A673 (cell line): ENCODE measurements around the gene COX5A. TPM values are rescaled to one million over a fixed set of nuclear protein-coding genes. Genes with fewer than 3 reads are reported as not detected.

ENCODE experiments used
- BruUV-seq: library from RNA; stranded (reverse); fragments of 400-500 nt; replicated peaks from 2 replicates; lab custom pipeline; 2021; lab: Mats Ljungman, UMichigan
- CTCF ChIA-PET: fragments of 300-600 bp; sonication (Branson Sonifier 250); formaldehyde crosslinking; loops from one replicate; lab custom pipeline; 2022; ENCODE audit warnings: antibody characterized with exemption; lab: Charles Lee
- POLR2A ChIA-PET: fragments of 300-600 bp; sonication (Branson Sonifier 250); formaldehyde crosslinking; loops from one replicate; lab custom pipeline; 2022; ENCODE audit warnings: antibody characterized with exemption; ENCODE audit not compliant: low non-redundant PET; lab: Charles Lee
- DNase-seq: peaks from one replicate; pipeline ENCODE4 v3.0.0-alpha.2; 2015; ENCODE audit warnings: low spot score
- H3K27ac ChIP-seq: fragments of 200-600 bp; sonication (generic); 2 replicates; pipeline ENCODE4 v1.5.1; 2016; ENCODE audit warnings: mixed run types, low read depth, mild to moderate bottlenecking, mixed read lengths, antibody characterized with exemption, low read length; ENCODE audit not compliant: poor library complexity, severe bottlenecking
- H3K27me3 ChIP-seq: fragments of 200-600 bp; sonication (generic); replicated peaks from 2 replicates; pipeline ENCODE4 v1.6.1; 2017; ENCODE audit warnings: mixed run types, low read depth, mild to moderate bottlenecking, mixed read lengths, antibody characterized with exemption, low read length; ENCODE audit not compliant: insufficient read depth, poor library complexity
- H3K36me3 ChIP-seq: fragments of 200-600 bp; sonication (generic); 2 replicates; pipeline ENCODE4 v1.6.1; 2016; ENCODE audit warnings: mixed run types, mild to moderate bottlenecking, mixed read lengths, antibody characterized with exemption, low read length; ENCODE audit not compliant: insufficient read depth, poor library complexity, severe bottlenecking
- H3K4me1 ChIP-seq: fragments of 200-600 bp; sonication (generic); 2 replicates; pipeline ENCODE4 v1.6.1; 2017; ENCODE audit warnings: mixed run types, mild to moderate bottlenecking, mixed read lengths, antibody characterized with exemption, low read length; ENCODE audit not compliant: insufficient read depth, poor library complexity, severe bottlenecking
- H3K4me3 ChIP-seq: fragments of 200-600 bp; sonication (generic); 2 replicates; pipeline ENCODE4 v1.5.1; 2016; ENCODE audit warnings: low read depth, mixed run types, mild to moderate bottlenecking, mixed read lengths, low read length; ENCODE audit not compliant: poor library complexity, severe bottlenecking
- H3K9me3 ChIP-seq: fragments of 200-600 bp; sonication (generic); 2 replicates; pipeline ENCODE4 v1.6.1; 2016; ENCODE audit warnings: mixed run types, low read depth, mild to moderate bottlenecking, mixed read lengths, antibody characterized with exemption, low read length; ENCODE audit not compliant: poor library complexity, severe bottlenecking
- CTCF ChIP-seq: fragments of 300-800, 200-600 bp; sonication (generic); conservative IDR thresholded peaks from 2 replicates; pipeline ENCODE4 v1.5.1; 2017; ENCODE audit warnings: low read depth, mild to moderate bottlenecking, antibody characterized with exemption, low read length, moderate library complexity, mixed read lengths
- EZH2 ChIP-seq: fragments of 200-600 bp; sonication (generic); IDR thresholded peaks from 2 replicates; pipeline ENCODE4 v1.6.1; 2017; ENCODE audit warnings: borderline replicate concordance, low read depth, mild to moderate bottlenecking, mixed read lengths, antibody characterized with exemption, low read length; ENCODE audit not compliant: poor library complexity, severe bottlenecking
- intact Hi-C: fragments of 100-400 bp; cut with micrococcal nuclease; formaldehyde crosslinking; loops from one replicate; pipeline ENCODE4 v1.10.0; 2022; ENCODE audit not compliant: unreplicated experiment
- total RNA-seq: library from RNA; stranded (reverse); gene quantifications from 2 replicates; pipeline ENCODE4 v1.2.3, GENCODE V29; 2021

COX5A gene
- total RNA-seq, 1 experiment from 2014 or later, result 354 TPM

- DNase-seq, result no peak
- Histone ChIP-seq H3K4me1 (peaks cover 4% of the 10 kb centered on the region), H3K27me3 (no peaks in the 10 kb centered on the region), H3K27ac (no peak overlapping the region), H3K36me3 (peaks cover 52% of the 10 kb centered on the region), H3K4me3 (no peak overlapping the region), H3K9me3 (no peaks in the 10 kb centered on the region)
- TF ChIP-seq CTCF, result no peak
- no peak for TF ChIP-seq EZH2
- ChIA-PET POLR2A (interaction anchor here (0.6 kb wide), 1 partner anchor 93 kb away, joined by 4 read pairs; no protein-coding TSS in a partner anchor), CTCF (no interaction called here)
- intact Hi-C loops, result loop anchor here (5.0 to 10.0 kb wide), 2 partner anchors 62 to 301 kb away; partner anchors contain the start of genes C15orf39 and ULK3
- no TSS peak for BruUV-seq
Observed at GRCh38 chr15:74904190-74904805, 33.6 kb downstream of the COX5A start.

- intact Hi-C loops, result loop anchor here (5.0 to 10.0 kb wide), 2 partner anchors 61 to 301 kb away; partner anchors contain the start of genes C15orf39 and ULK3
- CTCF ChIA-PET, result no interaction called here
- Histone ChIP-seq H3K27me3 (no peaks in the 10 kb centered on the region), H3K4me1 (peaks cover 4% of the 10 kb centered on the region), H3K4me3 (no peak overlapping the region), H3K9me3 (no peaks in the 10 kb centered on the region), H3K36me3 (peaks cover 58% of the 10 kb centered on the region), H3K27ac (no peak overlapping the region)
- no peak for DNase-seq
- POLR2A ChIA-PET, result interaction anchor here (0.6 kb wide), 2 partner anchors 17 to 92 kb away, joined by 4 to 9 read pairs; no protein-coding TSS in a partner anchor
- TF ChIP-seq EZH2 (no peak), CTCF (no peak)
- BruUV-seq, result no TSS peak
Observed at GRCh38 chr15:74903676-74904075, 34.2 kb downstream of the COX5A start.

GRCh38 chr15:74902295-74903075, 35.4 kb downstream of the COX5A start:
- TF ChIP-seq EZH2 (no peak), CTCF (no peak)
- intact Hi-C loops, result loop anchor here (5.0 to 10.0 kb wide), 2 partner anchors 60 to 302 kb away; partner anchors contain the start of genes C15orf39 and ULK3
- ChIA-PET POLR2A (no interaction called here), CTCF (interaction anchor here (0.6 to 1.9 kb wide), 12 partner anchors 8 to 131 kb away, joined by 3 to 19 read pairs (median 4); partner anchors contain the start of gene MPI)
- no peak overlapping the region for H3K27ac ChIP-seq
- H3K9me3 ChIP-seq, result no peaks in the 10 kb centered on the region
- peaks cover 4% of the 10 kb centered on the region for H3K4me1 ChIP-seq
- peaks cover 63% of the 10 kb centered on the region for H3K36me3 ChIP-seq
- no peaks in the 10 kb centered on the region for H3K27me3 ChIP-seq
- no peak overlapping the region for H3K4me3 ChIP-seq
- BruUV-seq, result no TSS peak
- DNase-seq, result no peak
